NK-92 (cell line): Measurements from ENCODE around the gene ZNF71.
"Not testable (repeated sequence)": the region's sequence is repeated elsewhere in the genome, so short reads cannot be mapped to it uniquely, and the experiment has no call there.

Experiments
- DNase-seq: peaks from one replicate; lab custom pipeline; 2025; ENCODE audit not compliant: unreplicated experiment; lab: John Stamatoyannopoulos, UW

The ZNF71 gene

DNA sequence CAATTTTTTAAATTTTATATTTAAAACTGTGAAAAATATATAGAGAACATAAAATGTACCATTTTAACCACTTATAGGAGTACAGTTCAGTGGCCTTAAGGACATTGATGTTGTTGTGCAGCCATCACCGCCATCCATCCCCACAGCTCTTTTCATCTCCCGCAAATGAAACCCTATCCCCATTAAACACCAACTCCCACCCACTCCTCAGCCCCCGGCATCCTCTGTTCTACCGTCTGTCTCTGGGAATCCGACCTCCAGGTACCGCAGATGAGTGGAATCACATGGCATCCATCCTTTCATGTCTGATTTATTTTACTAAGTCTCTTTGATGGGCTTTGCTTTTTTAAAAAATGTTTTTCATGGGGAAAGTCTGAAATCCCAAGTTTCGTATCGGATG, 24.0 kb downstream of the ZNF71 start:
- DNase-seq: no peak

DNA sequence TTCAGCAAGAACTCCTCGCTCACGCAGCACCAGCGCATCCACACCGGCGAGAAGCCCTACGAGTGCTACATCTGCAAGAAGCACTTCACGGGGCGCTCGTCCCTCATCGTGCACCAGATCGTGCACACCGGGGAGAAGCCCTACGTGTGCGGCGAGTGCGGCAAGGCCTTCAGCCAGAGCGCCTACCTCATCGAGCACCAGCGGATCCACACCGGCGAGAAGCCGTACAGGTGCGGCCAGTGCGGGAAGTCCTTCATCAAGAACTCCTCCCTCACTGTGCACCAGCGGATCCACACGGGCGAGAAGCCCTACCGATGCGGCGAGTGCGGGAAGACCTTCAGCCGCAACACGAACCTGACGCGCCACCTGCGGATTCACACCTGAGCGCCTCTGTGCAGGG, 27.3 kb downstream of the ZNF71 start:
- no peak for DNase-seq

DNA sequence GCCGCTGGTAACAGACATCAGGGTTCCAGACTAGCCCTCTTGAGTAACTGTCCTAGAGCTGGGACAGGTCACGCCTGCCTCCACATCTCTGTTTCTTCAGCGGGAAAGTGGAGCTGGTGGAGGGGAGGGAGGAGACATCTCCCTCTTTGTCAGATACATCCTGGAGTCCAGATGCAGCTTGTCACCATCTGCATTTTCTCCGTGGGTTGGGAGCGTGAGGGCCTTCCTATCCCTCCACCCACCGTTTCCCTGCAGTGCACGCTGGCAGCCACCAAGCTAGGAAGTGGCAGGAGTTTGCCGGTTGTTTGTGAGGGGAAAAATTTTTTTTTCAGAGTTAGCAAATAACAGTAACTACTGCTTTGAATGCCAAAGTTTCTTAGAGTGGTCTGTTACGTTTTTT, 27.9 kb downstream of the ZNF71 start:
- no peak for DNase-seq

DNA sequence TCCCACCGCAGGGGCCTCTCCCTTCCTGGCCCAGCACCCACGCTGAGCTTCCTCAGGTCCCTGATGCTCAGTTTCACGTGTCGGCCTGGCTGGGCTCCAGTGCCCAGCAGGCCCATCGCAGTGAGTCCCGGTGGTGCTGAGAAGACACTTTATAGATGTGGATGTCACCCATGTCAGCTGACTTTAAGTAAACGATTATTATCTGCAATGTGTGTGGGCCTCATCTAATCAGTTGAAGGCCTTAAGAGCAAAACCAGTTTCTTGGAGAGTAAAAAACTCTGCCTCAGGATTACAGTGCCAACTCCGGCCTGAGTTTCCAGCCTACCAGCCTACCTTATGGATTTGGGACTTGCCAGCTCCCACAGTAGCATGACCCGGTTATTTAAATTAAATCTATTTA, 30.6 kb downstream of the ZNF71 start:
- DNase-seq: no peak

DNA sequence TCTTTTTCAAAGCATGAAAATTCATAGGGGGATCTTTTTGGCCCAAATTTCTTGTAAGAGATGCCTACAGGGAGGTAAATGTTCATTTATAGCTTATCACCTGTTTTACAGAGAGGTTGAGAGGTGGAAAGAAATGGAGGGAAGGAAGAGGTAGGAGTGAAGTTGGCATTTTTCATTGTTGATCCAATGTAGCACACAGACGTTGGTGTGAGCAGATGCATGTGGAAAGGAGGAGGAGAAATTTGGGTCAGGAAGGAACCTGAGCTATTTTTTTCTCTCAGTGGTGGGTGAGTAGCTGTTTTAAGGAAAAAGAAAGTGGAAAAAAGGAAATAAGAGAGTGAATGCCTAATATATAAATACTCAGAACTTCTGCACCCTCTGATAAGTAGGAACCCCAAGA, 37.9 kb downstream of the ZNF71 start:
- DNase-seq: no peak

DNA sequence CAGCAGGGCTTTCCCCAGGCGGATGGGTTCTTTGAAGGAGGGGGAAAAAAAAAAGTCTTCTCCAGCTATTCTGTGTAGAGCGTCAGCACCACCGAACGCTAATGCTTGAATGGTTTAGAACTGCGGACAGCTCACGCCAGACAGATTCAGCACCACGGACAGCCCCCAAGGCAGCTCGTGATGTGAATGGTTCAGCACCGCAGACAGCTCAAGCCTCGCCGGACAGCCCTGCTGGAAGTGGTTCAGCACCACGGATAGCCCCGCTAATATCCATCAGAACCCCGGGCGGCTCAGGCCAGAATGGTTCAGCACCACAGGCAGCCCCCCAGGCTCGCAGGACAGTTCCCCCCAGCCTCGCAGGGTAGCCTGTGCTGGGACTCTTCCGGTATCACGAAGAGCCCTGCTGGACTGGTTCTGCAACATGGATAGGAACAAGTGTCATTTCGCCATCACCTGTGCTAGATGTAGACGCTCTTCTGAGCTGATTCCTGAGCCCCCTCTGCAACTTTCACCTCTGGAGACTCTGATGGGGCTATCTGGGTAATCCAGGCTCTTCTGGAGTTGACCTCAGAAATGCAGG, 43.0 kb downstream of the ZNF71 start:
- DNase-seq: no peak

DNA sequence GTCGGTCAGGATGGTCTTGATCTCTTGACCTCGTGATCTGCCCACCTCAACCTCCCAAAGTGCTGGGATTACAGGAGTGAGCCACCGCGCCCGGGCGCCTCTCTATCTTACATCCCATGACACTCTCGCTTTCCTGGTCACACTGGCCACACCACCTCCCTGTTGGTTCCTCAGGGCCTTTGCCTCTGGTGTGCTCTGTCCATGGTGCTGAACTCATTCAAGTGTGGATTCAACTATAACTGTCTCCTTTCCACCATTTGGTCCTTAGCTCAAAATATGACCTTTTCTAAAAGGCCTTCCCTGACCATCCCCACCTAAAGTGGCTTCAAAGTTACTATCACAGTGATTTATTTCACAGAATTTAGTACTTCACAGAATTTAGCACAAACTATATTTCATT, 44.1 kb downstream of the ZNF71 start:
- no peak for DNase-seq

DNA sequence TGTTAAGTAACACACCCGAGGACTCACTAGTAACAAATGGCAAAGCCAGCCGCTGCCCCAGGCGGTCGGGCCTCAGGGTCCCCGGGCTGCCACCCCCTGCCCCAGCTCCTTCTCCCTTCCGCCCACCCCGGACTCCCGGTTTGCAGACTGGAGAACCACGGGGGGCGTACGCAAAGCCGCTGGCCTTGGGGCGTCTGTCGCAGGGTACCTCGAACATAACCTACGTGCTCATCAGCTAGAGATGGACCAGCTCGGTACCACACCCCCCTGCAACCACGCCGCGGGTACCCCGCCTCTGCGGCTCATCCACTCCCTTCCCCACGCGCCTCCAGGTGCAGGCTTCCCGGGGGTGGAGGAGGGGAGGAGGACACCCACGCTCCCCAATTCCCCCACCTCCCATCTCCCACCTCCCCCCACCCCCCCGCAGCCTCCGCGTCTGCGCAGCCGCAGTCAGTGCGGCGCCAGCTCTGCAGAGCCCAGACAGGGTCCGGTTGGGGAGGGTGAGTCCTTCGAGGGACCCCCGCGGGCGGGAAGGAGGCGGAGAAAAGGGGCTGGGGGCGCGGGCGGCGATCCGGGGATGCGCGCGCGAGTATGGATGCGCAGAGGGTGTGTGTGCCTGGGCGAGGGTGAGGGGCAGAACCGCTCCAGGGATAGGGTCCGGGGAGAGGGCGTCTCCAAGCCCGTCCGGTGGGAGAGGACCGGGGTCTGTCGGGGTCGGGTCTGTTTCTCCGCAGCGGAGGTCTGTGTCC, 47.8 kb downstream of the ZNF71 start, which contains the start of gene SMIM17:
SMIM17 (plus strand) TSS at position 449 of the 749 bp plus-strand sequence. CDS start 2,509 bp downstream, outside the sequence.
- no peak for DNase-seq

DNA sequence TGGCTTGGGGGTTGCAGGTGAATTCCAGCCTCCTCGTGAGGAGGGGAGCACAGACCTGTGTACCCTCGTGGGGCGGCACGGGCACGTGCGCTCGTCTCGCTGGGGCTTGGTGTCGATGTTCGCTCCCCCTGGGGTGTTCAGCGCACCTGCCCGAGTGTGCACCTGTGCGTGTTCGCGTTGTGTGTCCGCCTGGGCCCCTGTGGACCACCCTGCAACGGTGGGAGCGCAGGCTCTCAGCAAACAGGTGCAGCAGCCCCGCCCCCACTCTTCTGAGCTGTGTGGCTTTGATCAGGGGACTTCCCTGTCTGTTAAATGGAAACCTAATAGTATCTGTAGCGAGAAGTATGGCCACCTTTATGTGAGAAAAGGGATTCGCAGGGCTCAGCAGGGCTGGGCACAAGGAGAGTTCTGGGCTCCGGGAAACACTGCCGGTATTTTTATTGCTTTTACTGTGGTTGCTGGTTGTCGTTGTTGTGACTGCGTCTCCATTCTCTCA, 48.4 kb downstream of the ZNF71 start:
- DNase-seq: no peak

DNA sequence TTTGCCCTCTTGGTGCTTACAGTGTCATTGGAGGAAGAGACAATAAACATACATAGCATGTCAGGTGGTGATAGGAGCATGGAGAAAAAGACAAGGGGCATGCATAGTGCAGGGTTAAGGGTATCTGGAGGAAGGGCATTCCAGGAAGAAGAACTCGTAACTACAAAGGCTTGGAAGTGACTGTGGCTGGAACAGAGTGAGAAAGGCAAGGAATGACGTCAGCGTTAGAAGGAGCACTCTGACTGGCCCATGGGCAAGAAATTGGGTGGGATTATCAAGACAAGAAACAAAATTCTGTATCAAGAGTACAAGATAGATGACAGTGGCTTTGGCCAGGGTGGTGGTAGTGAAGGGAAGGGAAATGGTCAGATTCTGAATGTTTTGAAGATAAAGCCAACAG, 59.0 kb downstream of the ZNF71 start:
- DNase-seq: no peak

DNA sequence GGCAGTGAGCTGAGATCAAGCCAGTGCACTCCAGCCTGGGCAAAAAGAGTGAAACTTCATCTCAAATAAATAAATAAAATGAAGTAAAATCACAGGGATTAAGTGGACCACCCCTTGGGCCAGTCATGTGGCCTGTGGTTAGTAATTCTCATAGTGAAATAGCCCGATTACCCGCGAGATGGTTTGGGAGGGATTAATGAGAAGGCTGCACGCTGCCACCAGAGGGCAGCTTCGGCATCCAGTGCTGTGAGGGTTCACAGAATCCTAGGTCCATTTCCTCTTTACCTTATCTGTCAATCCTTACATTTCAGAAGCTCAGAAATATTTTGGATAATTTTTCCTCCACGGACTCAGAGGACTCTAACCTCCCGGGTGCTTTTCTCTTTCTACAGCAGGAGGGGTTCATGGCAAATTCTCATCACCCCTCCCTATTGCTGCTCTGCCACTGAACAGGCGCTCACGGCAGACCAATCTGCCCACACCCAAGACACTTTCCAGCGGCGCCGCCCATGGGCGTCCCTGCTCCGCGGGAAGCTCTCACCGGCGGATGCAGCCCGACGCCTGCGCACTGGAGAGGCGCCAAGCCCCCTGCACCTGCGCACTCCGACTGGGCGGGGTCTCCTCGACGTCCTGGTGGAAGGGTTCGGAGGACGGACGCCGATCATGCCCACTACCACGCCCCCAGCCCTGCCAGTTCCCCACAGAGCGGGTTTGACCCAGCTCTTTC, 65.4 kb downstream of the ZNF71 start:
- DNase-seq: no peak

DNA sequence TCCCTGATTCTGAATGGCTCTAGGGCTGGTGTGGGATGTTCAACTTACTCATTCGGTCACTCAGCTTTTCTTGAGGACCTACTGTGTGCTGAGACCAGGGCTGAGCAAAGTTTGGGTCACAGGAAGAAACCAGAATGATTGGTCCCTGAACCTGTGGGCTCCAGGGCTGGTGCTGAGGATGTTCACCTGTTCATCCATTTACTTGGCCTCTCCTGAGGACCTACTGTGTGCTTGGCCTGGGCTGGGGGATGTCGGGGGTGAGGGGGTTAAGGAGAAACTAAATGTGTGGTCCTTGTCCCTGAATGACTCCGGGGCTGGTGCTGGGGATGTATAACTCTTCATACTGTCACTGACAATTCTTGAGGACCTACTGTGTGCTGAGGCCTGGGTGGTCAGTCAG, 66.1 kb downstream of the ZNF71 start:
- no peak for DNase-seq

DNA sequence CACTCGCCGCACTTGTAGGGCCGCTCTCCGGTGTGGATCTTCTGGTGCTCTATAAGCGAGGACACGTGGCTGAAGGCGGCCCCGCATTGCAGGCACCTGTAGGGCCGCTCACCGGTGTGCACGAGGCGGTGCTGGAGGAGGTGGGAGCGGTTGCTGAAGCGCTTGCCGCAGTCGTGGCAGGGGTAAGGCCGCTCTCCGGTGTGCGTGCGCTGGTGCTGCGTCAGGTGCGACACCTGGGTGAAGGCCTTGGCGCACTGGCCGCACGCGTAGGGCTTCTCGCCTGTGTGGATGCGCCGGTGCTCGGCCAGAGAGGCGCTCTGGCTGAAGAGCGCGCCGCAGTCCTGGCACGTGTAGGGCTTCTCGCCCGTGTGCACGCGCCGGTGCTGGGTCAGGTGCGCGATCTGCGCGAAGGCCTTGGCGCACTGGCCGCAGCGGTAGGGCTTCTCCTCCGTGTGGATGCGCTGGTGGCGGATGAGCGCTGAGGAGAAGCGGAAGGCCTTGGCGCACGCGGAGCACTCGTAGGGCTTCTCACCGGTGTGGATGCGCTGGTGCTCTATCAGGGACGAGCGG, 68.9 kb downstream of the ZNF71 start:
- DNase-seq: no peak

DNA sequence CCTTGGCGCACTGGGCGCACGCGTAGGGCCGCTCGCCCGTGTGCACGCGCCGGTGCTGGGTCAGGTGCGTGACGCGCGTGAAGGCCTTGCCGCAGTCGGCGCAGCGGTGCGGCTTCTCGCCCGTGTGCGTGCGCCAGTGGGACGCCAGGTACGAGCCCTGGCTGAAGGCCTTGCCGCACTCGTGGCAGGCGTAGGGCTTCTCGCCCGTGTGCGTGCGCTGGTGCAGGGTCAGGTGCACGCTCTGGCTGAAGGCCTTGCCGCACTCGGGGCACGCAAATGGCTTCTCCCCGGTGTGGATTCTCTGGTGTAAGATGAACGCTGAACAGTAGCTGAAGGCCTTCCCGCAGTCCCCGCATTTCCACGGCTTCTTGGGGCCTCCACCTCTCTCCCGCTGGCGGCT, 69.4 kb downstream of the ZNF71 start:
- no peak for DNase-seq

DNA sequence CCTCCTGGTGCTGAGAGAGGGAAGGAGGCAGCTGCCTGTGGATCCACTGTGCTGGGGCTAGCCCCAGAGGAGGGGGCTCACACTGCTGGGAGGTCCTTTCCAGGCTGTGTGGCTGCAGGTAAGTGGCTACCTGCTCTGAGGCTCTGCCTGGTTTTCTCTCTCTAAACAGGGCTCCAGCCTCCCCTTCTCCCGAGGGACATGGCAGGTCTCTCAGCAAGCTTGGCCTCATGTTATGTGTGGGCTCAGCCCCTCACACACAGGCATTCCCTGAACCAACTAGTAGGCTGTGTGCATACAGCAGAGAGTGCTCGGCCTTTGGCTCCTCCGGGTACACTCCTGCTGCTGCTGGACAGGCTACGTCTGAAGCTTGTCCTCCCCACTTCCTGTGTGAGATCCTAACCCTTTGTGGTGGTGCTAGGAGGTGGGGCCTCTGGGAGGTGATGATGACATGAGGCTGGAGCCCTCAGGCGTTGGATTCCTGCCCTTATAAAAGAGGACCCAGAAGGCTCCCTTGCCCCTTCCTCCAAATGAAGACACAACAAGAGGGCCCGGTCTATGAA, 72.3 kb downstream of the ZNF71 start:
- DNase-seq: no peak

DNA sequence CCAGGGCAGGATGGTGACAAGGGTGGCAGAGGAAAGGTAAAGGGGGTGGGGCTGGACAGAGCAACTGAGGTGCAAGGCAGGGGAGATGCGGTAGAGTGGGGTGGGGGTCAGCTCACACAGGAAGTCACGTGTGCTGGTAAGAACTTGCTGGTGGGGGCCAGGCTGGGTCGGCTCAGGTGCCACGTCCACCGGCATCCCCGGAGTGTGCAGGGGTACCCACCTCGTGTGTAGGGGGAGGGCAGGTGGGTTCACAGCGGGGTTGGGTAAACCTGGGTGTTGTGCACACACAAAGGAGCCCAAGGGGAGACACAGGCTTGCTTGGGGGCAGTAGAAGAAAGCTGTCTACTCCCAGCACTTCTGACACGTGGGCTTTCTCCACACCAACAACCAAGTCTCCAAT, 73.6 kb downstream of the ZNF71 start:
- DNase-seq: no peak

DNA sequence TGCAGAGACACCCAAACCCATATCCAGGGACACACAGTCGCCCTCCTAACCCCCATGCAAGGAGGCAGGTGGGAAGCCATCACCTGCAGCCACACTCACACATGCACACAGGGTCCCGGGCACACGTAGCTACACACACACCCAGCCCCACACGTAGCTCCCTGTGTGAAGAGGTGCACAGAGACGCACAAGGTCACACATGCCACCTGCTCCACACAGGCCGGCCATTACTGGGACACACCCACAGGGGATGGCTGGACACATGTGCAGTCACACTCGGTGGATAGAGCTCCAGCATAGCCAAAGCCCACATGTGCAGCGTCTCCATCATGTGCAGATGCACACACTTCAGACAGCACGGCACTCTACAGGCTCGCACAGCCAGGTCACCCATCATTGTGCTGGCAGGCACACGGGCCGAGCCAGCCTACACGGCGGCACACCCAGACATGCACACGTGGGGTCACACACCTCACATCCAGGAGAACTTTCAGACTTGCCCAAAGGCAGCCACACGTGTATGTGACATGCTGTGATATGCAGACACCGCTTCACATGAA, 75.4 kb downstream of the ZNF71 start:
- DNase-seq: no peak

DNA sequence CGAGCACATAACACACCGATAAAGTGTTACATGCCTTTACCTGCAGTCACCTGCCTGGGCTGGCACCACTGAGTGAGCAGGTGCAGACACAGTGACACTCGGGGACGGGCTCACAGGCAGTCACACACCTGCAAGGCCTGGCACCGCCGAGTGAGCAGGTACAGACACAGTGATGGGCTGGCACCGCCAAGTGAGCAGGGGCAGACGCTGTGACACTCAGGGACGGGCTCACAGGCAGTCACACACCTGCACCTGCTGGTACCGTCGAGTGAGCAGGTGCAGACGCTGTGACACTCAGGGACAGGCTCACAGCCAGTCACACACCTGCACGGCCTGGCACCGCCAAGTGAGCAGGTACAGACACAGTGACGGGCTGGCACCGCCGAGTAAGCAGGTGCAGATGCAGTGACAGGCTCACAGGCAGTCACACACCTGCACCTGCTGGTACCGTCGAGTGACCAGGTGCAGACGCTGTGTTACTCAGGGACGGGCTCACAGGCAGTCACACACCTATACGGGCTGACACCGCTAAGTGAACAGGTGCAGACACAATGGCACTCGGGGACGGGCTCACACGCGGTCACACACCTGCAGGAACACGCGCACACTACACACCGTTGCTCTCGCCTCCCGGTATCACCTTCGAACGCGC, 76.0 kb downstream of the ZNF71 start:
- no peak for DNase-seq

DNA sequence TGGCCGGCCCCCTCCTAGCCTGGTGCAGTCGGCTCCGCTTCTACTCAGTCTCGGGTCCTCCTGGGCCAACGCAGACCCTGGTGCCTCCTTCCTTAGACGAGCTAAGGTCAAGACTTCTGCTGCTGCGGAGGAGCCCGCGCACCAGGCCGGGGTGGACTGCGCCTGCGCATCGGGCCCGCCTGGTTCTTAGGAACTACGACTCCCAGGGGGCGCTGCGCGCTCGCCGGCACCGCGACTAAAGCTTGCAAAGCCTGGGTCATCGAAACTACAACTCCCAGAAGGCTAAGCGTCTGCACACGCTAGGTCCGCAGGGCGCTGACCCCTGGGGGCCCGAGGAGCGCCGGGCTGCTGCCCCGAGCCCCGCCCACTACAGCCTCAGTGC, 76.5 kb downstream of the ZNF71 start, which contains the start of gene ZNF835:
ZNF835 (minus strand) TSS at position 145 of the 382 bp plus-strand sequence. CDS start 6,559 bp downstream, outside the sequence.
- no peak for DNase-seq

DNA sequence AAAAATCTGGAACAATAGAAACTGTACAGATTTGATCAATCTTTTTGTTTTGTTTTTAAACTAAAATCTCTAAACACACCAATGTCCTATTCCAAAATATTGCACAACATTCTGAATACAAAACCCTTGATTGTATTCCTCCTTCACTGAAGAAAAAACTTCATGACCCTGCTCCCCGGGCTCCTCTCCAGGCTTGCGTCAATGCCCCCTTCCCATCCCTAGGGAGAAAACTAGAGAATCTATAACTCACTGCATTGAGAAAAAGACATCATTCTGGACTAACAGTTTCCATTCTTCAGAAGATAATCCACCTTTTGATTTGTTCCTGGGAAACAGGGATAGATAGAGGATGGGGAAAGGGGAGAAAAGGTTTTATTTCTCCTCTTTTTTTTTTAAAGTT, 77.5 kb downstream of the ZNF71 start:
- not testable (repeated sequence) for DNase-seq
